Measurements from ENCODE around the gene KASH5. TPM values are rescaled to one million over a fixed set of nuclear protein-coding genes. Genes with fewer than 3 reads are reported as not detected.

The KASH5 gene
- total and polyA plus RNA-seq, 4 donors = not detected

- H3K27me3 ChIP-seq (ENCODE audit: control insufficient read depth in 4 of 4, insufficient read depth in 4 of 4, low read length in 3 of 4) = no peaks in the 10 kb centered on the region
- H3K9me3 ChIP-seq (ENCODE audit: control insufficient read depth in 4 of 4, low read length in 3 of 4) = no peaks in the 10 kb centered on the region
- DNase-seq (ENCODE audit: low spot score) = no peak
- WGBS = 96% methylated on average over 39 of the region's 39 CpGs
- TF ChIP-seq NR2F2 (IDR thresholded peaks at IDR 0.05) (no peak), HNF4A (conservative IDR thresholded peaks at IDR 0.05) (no peak), EGR1 (IDR thresholded peaks at IDR 0.05; ENCODE audit: low read depth in 2 of 2) (no peak), YY1 (IDR thresholded peaks at IDR 0.05) (no peak), HNF4G (IDR thresholded peaks at IDR 0.05) (no peak), RAD21 (IDR thresholded peaks at IDR 0.05) (no peak), ZBTB33 (IDR thresholded peaks at IDR 0.05) (no peak), FOXA2 (IDR thresholded peaks at IDR 0.05) (no peak), FOXA1 (IDR thresholded peaks at IDR 0.05) (no peak), SP1 (IDR thresholded peaks at IDR 0.05) (no peak), JUND (IDR thresholded peaks at IDR 0.05) (no peak)
- TF ChIP-seq, protein P1, sequence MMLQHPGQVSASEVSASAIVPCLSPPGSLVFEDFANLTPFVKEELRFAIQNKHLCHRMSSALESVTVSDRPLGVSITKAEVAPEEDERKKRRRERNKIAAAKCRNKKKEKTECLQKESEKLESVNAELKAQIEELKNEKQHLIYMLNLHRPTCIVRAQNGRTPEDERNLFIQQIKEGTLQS (IDR thresholded peaks at IDR 0.05) = no peak
- H3K4me3 ChIP-seq (ENCODE audit: low read depth in 1 of 3, low read length in 3 of 3) = no peak overlapping the region
- H3K4me1 ChIP-seq (ENCODE audit: control insufficient read depth in 4 of 4, insufficient read depth in 4 of 4, low read length in 3 of 4) = no peaks in the 10 kb centered on the region
- peaks cover under 1 to 17% (median 4%) of the 10 kb centered on the region in 4 donors for H3K36me3 ChIP-seq (ENCODE audit: control insufficient read depth in 4 of 4, insufficient read depth in 3 of 4, low read depth in 1 of 4, low read length in 3 of 4)
- H3K9ac ChIP-seq (ENCODE audit: low read depth in 1 of 2, low read length in 2 of 2) = no peak overlapping the region
- H3K27ac ChIP-seq (ENCODE audit: low read depth in 1 of 2, low read length in 2 of 2) = no peak overlapping the region
Observed at GRCh38 chr19:49463960-49464740, 76.1 kb downstream of the KASH5 start.

DNA sequence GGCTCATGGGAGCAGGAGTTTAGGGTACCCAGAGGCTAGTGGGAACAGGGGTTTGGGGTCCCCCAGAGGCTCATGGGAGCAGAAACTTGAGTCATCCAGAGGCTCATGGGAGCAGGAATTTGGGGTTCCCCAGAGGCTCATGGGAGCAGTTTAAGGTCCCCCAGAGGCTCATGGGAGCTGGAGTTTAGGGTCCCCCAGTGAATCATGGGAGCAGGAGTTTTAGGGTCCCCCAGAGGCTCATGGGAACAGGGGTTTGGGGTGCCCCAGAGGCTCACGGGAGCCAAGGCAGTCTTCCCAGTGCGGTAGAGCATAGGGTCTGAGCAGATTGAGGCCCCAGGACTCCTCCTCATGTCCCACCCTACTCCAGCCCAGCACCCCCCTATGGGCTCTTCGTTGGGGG lies 77.3 kb downstream of the KASH5 start:
- Histone ChIP-seq H3K4me3 (ENCODE audit: low read depth in 1 of 3, low read length in 3 of 3) (no peak overlapping the region), H3K27ac (ENCODE audit: low read depth in 1 of 2, low read length in 2 of 2) (no peak overlapping the region), H3K9ac (ENCODE audit: low read depth in 1 of 2, low read length in 2 of 2) (no peak overlapping the region), H3K9me3 (ENCODE audit: control insufficient read depth in 4 of 4, low read length in 3 of 4) (no peaks in the 10 kb centered on the region), H3K4me1 (ENCODE audit: control insufficient read depth in 4 of 4, insufficient read depth in 4 of 4, low read length in 3 of 4) (no peaks in the 10 kb centered on the region), H3K36me3 (ENCODE audit: control insufficient read depth in 4 of 4, insufficient read depth in 3 of 4, low read depth in 1 of 4, low read length in 3 of 4) (peaks cover 0 to 17% (median 3%) of the 10 kb centered on the region in 4 donors), H3K27me3 (ENCODE audit: control insufficient read depth in 4 of 4, insufficient read depth in 4 of 4, low read length in 3 of 4) (no peaks in the 10 kb centered on the region)
- DNase-seq (ENCODE audit: low spot score) = no peak
- 98% methylated on average over 3 of the region's 3 CpGs for WGBS
- TF ChIP-seq JUND (IDR thresholded peaks at IDR 0.05) = no peak
- no peak for TF ChIP-seq RXRA (IDR thresholded peaks at IDR 0.05)
- TF ChIP-seq FOXA1 (IDR thresholded peaks at IDR 0.05) = no peak
- TF ChIP-seq ZBTB33 (IDR thresholded peaks at IDR 0.05) = no peak
- TF ChIP-seq, protein P2, sequence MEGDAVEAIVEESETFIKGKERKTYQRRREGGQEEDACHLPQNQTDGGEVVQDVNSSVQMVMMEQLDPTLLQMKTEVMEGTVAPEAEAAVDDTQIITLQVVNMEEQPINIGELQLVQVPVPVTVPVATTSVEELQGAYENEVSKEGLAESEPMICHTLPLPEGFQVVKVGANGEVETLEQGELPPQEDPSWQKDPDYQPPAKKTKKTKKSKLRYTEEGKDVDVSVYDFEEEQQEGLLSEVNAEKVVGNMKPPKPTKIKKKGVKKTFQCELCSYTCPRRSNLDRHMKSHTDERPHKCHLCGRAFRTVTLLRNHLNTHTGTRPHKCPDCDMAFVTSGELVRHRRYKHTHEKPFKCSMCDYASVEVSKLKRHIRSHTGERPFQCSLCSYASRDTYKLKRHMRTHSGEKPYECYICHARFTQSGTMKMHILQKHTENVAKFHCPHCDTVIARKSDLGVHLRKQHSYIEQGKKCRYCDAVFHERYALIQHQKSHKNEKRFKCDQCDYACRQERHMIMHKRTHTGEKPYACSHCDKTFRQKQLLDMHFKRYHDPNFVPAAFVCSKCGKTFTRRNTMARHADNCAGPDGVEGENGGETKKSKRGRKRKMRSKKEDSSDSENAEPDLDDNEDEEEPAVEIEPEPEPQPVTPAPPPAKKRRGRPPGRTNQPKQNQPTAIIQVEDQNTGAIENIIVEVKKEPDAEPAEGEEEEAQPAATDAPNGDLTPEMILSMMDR (IDR thresholded peaks at IDR 0.05; ENCODE audit: low read depth, low read length, missing input control) = no peak
- TF ChIP-seq SP1 (IDR thresholded peaks at IDR 0.05) = no peak
- TF ChIP-seq GABPA (IDR thresholded peaks at IDR 0.05 in 1 of 2, conservative IDR thresholded peaks at IDR 0.05 in 1 of 2) = no peak
- TF ChIP-seq, protein P3, sequence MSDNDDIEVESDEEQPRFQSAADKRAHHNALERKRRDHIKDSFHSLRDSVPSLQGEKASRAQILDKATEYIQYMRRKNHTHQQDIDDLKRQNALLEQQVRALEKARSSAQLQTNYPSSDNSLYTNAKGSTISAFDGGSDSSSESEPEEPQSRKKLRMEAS (IDR thresholded peaks at IDR 0.05) = no peak
- TF ChIP-seq, protein P4, sequence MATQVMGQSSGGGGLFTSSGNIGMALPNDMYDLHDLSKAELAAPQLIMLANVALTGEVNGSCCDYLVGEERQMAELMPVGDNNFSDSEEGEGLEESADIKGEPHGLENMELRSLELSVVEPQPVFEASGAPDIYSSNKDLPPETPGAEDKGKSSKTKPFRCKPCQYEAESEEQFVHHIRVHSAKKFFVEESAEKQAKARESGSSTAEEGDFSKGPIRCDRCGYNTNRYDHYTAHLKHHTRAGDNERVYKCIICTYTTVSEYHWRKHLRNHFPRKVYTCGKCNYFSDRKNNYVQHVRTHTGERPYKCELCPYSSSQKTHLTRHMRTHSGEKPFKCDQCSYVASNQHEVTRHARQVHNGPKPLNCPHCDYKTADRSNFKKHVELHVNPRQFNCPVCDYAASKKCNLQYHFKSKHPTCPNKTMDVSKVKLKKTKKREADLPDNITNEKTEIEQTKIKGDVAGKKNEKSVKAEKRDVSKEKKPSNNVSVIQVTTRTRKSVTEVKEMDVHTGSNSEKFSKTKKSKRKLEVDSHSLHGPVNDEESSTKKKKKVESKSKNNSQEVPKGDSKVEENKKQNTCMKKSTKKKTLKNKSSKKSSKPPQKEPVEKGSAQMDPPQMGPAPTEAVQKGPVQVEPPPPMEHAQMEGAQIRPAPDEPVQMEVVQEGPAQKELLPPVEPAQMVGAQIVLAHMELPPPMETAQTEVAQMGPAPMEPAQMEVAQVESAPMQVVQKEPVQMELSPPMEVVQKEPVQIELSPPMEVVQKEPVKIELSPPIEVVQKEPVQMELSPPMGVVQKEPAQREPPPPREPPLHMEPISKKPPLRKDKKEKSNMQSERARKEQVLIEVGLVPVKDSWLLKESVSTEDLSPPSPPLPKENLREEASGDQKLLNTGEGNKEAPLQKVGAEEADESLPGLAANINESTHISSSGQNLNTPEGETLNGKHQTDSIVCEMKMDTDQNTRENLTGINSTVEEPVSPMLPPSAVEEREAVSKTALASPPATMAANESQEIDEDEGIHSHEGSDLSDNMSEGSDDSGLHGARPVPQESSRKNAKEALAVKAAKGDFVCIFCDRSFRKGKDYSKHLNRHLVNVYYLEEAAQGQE (IDR thresholded peaks at IDR 0.05) = no peak
- TF ChIP-seq YY1 (IDR thresholded peaks at IDR 0.05) = no peak
- no peak for TF ChIP-seq TAF1 (conservative IDR thresholded peaks at IDR 0.05)
